ENCODE data around the gene ZNF738.

The ZNF738 gene

DNA sequence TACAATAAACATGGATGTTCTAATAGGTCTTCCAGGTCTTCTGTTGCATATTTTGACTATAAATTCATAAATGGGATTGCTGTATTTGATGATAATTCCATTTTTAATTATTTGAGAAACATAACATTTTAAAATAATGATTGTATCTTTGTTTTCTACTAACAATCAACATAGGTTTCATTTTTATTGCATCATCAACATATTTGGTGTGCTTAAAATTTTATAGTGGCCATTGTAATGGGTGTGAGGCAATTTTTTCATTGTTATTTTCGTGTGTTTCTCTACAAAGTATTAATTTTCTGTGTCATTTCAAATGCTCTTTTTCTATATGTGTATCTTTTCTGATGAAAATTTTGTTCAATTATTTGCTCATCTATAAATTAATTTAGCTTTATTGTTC is 51.4 kb downstream of the ZNF738 start:
- Histone ChIP-seq H3K36me3 (ENCODE audit: control insufficient read depth, insufficient read depth, low read length) (peaks cover 33% of the 10 kb centered on the region), H3K4me3 (ENCODE audit: insufficient read depth, low read depth, low read length) (no peak overlapping the region), H3K27ac (ENCODE audit: insufficient read depth, low read depth, low read length, poor library complexity, severe bottlenecking) (no peak overlapping the region), H3K9me3 (ENCODE audit: control insufficient read depth, low read length) (no peaks in the 10 kb centered on the region), H3K27me3 (ENCODE audit: control insufficient read depth, insufficient read depth, low read length, poor library complexity, severe bottlenecking) (no peaks in the 10 kb centered on the region), H3K4me1 (ENCODE audit: control insufficient read depth, insufficient read depth, low read length) (no peaks in the 10 kb centered on the region)
- WGBS, 2 experiments, result no CpG with 5 or more reads among the region's 1 CpG

DNA sequence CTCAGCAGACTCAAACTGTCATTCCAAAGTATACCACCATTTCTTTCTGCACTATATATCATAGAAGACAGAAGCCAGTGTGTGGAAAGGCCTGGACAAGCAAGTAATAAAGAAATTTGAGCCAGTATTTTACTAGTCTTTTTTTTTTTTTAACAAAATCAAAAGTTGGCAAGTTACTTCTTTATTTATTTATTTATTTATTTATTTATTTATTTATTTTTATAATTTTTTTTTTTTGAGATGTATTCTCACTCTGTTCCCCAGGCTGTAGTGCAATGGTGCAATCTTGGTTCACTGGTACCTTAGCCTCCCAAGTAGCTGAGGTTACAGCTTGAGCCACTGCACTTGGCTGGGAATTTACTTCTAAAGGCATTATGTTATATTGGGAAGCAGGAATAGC is 63.4 kb downstream of the ZNF738 start:
- peaks cover 11% of the 10 kb centered on the region for H3K9me3 ChIP-seq (ENCODE audit: control insufficient read depth, low read length)

DNA sequence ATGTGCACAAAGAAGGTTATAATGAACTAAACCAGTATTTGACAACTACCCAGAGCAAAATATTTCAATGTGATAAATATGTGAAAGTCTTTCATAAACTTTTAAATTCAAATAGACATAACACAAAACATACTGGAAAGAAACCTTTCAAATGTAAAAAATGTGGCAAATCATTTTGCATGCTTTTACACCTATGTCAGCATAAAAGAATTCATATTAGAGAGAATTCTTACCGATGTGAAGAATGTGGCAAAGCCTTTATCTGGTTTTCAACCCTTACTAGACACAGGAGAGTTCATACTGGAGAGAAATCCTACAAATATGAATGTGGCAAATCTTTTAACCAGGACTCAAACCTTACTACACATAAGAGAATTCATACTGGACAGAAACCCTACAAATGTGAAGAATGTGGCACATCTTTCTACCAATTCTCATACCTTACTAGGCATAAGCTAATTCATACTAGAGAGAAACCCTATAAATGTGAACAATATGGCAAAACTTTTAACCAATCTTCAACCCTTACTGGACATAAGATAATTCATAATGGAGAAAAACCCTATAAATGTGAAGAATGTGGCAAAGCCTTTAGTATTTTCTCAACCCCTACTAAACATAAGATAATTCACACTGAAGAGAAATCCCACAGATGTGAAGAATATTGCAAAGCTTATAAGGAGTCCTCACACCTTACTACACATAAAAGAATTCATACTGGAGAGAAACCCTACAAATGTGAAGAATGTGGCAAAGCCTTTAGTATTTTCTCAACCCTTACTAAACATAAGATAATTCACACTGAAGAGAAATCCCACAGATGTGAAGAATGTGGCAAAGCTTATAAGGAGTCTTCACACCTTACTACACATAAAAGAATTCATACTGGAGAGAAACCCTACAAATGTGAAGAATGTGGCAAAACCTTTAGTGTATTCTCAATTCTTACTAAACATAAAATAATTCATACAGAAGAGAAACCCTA is 64.5 kb downstream of the ZNF738 start:
- WGBS, 2 experiments, result 88% methylated on average over 1 of the region's 1 CpG; no CpG with 5 or more reads in 1 of the 2 experiments
- no peak overlapping the region for H3K27ac ChIP-seq (ENCODE audit: insufficient read depth, low read depth, low read length, poor library complexity, severe bottlenecking)
- no peaks in the 10 kb centered on the region for H3K4me1 ChIP-seq (ENCODE audit: control insufficient read depth, insufficient read depth, low read length)
- H3K4me3 ChIP-seq (ENCODE audit: insufficient read depth, low read depth, low read length), result no peak overlapping the region
- H3K27me3 ChIP-seq (ENCODE audit: control insufficient read depth, insufficient read depth, low read length, poor library complexity, severe bottlenecking), result no peaks in the 10 kb centered on the region
- peaks cover 19% of the 10 kb centered on the region for H3K36me3 ChIP-seq (ENCODE audit: control insufficient read depth, insufficient read depth, low read length)
- peaks cover 14% of the 10 kb centered on the region for H3K9me3 ChIP-seq (ENCODE audit: control insufficient read depth, low read length)

More for the DNA sequence above, 63.4 kb downstream of the ZNF738 start:
- Histone ChIP-seq H3K27me3 (ENCODE audit: control insufficient read depth, insufficient read depth, low read length, poor library complexity, severe bottlenecking) (no peaks in the 10 kb centered on the region), H3K4me3 (ENCODE audit: insufficient read depth, low read depth, low read length) (no peak overlapping the region), H3K36me3 (ENCODE audit: control insufficient read depth, insufficient read depth, low read length) (peaks cover 21% of the 10 kb centered on the region), H3K27ac (ENCODE audit: insufficient read depth, low read depth, low read length, poor library complexity, severe bottlenecking) (no peak overlapping the region), H3K4me1 (ENCODE audit: control insufficient read depth, insufficient read depth, low read length) (no peaks in the 10 kb centered on the region)
